ENCODE measurements around the gene ARHGEF28.

DNA sequence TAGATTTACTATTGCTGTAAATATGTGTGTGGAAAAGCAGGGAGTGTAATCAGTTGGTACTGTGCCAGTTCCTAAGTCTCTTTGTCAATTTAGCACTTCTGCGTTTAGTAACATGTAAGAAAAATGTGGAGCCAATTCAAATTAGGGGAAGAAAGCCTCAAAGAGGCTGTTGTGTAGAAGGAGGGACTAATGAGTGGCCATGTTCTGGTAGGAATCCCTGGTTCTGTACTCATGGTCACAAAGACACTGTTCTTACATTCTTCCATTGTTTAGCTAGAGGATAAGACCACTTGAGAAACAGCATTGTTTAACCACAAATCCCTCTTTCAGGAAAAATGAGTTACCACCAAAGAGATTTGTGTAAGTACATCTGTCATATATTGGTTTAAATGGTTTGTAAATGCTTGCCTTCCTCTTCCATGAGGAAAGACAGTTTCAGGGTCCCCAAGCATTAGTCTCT, 14.9 kb downstream of the ARHGEF28 start:
- TF ChIP-seq, protein P1, sequence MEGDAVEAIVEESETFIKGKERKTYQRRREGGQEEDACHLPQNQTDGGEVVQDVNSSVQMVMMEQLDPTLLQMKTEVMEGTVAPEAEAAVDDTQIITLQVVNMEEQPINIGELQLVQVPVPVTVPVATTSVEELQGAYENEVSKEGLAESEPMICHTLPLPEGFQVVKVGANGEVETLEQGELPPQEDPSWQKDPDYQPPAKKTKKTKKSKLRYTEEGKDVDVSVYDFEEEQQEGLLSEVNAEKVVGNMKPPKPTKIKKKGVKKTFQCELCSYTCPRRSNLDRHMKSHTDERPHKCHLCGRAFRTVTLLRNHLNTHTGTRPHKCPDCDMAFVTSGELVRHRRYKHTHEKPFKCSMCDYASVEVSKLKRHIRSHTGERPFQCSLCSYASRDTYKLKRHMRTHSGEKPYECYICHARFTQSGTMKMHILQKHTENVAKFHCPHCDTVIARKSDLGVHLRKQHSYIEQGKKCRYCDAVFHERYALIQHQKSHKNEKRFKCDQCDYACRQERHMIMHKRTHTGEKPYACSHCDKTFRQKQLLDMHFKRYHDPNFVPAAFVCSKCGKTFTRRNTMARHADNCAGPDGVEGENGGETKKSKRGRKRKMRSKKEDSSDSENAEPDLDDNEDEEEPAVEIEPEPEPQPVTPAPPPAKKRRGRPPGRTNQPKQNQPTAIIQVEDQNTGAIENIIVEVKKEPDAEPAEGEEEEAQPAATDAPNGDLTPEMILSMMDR (IDR thresholded peaks at IDR 0.05; ENCODE audit: poor library complexity, severe bottlenecking), result no peak
- TF ChIP-seq POLR2AphosphoS5 (IDR thresholded peaks at IDR 0.05), result no peak
- no peak for TF ChIP-seq TAF1 (IDR thresholded peaks at IDR 0.05; ENCODE audit: low read depth)
- no peak for TF ChIP-seq RAD21 (conservative IDR thresholded peaks at IDR 0.05)
- TF ChIP-seq EP300 (conservative IDR thresholded peaks at IDR 0.05; ENCODE audit: poor library complexity, severe bottlenecking), result no peak
- no peak for TF ChIP-seq EZH2 (IDR thresholded peaks at IDR 0.05; ENCODE audit: borderline replicate concordance, insufficient read depth, low read length, poor library complexity, severe bottlenecking)

All from neural cell (in vitro differentiated cells).